ENCODE results near the gene CYP2C19.
"Not testable (repeated sequence)": the region's sequence is repeated elsewhere in the genome, so short reads cannot be mapped to it uniquely, and the experiment has no call there.

Gene CYP2C19

GRCh38 chr10:94762393-94762792 lies at the start of gene CYP2C19:
TSS of gene CYP2C19 (plus strand) at chr10:94762681. CDS start at chr10:94762706, 25 bp downstream.
- no peak for DNase-seq (ENCODE audit: low read depth, low spot score)

GRCh38 chr10:94725871-94726270 lies 36.6 kb upstream of the CYP2C19 start:
- no peak for DNase-seq (ENCODE audit: low read depth, low spot score)

- DNase-seq (ENCODE audit: low read depth, low spot score): no peak
These were observed 27.3 kb upstream of the CYP2C19 start for GRCh38 chr10:94735197-94735596.

GRCh38 chr10:94738588-94738987 lies 23.9 kb upstream of the CYP2C19 start:
- DNase-seq (ENCODE audit: low read depth, low spot score): no peak

GRCh38 chr10:94747137-94747536 lies 15.3 kb upstream of the CYP2C19 start:
- no peak for DNase-seq (ENCODE audit: low read depth, low spot score)

GRCh38 chr10:94747838-94748237 lies 14.6 kb upstream of the CYP2C19 start:
- no peak for DNase-seq (ENCODE audit: low read depth, low spot score)

- no peak for DNase-seq (ENCODE audit: low read depth, low spot score)
These were observed 4.6 kb upstream of the CYP2C19 start for GRCh38 chr10:94757916-94758315.

GRCh38 chr10:94760586-94761178 lies 1.8 kb upstream of the CYP2C19 start:
- DNase-seq (ENCODE audit: low read depth, low spot score): no peak

- not testable (repeated sequence) for DNase-seq (ENCODE audit: low read depth, low spot score)
These were observed 12.9 kb downstream of the CYP2C19 start for GRCh38 chr10:94775425-94775824.

- DNase-seq (ENCODE audit: low read depth, low spot score): no peak
These were observed 15.5 kb downstream of the CYP2C19 start for GRCh38 chr10:94777886-94778458.

- no peak for DNase-seq (ENCODE audit: low read depth, low spot score)
These were observed 18.4 kb downstream of the CYP2C19 start for GRCh38 chr10:94780844-94781243.

- no peak for DNase-seq (ENCODE audit: low read depth, low spot score)
These were observed 21.8 kb downstream of the CYP2C19 start for GRCh38 chr10:94784256-94784655.

GRCh38 chr10:94785211-94785610 lies 22.7 kb downstream of the CYP2C19 start:
- DNase-seq (ENCODE audit: low read depth, low spot score): no peak

GRCh38 chr10:94800551-94800950 lies 38.1 kb downstream of the CYP2C19 start:
- not testable (repeated sequence) for DNase-seq (ENCODE audit: low read depth, low spot score)

GRCh38 chr10:94803307-94803706 lies 40.8 kb downstream of the CYP2C19 start:
- DNase-seq (ENCODE audit: low read depth, low spot score): no peak

- not testable (repeated sequence) for DNase-seq (ENCODE audit: low read depth, low spot score)
These were observed 67.5 kb downstream of the CYP2C19 start for GRCh38 chr10:94830025-94830424.

GRCh38 chr10:94846204-94846603 lies 83.7 kb downstream of the CYP2C19 start:
- DNase-seq (ENCODE audit: low read depth, low spot score): no peak

- DNase-seq (ENCODE audit: low read depth, low spot score): no peak
These were observed 88.3 kb downstream of the CYP2C19 start for GRCh38 chr10:94850766-94851165.

- no peak for DNase-seq (ENCODE audit: low read depth, low spot score)
These were observed 88.8 kb downstream of the CYP2C19 start for GRCh38 chr10:94851263-94851662.

- no peak for DNase-seq (ENCODE audit: low read depth, low spot score)
These were observed 90.0 kb downstream of the CYP2C19 start for GRCh38 chr10:94852438-94852837.

- no peak for DNase-seq (ENCODE audit: low read depth, low spot score)
These were observed 90.6 kb downstream of the CYP2C19 start for GRCh38 chr10:94853065-94853464.

- DNase-seq (ENCODE audit: low read depth, low spot score): no peak
These were observed 95.5 kb downstream of the CYP2C19 start for GRCh38 chr10:94858005-94858404.

GRCh38 chr10:94859086-94859485 lies 96.6 kb downstream of the CYP2C19 start:
- DNase-seq (ENCODE audit: low read depth, low spot score): no peak

GRCh38 chr10:94878649-94879048 lies 116.2 kb downstream of the CYP2C19 start:
- no peak for DNase-seq (ENCODE audit: low read depth, low spot score)
